ENCODE data around the gene RNF150. TPM values are rescaled to one million over a fixed set of nuclear protein-coding genes. Genes with fewer than 3 reads are reported as not detected.

The RNF150 gene
- total RNA-seq, 3 donors from 2014 or later: 0.03 TPM; not detected in 2

- no peak for ATAC-seq
- no peaks in the 10 kb centered on the region for H3K4me1 Mint-ChIP-seq (ENCODE audit: low read depth)
- no peak overlapping the region for H3K4me3 Mint-ChIP-seq
Observed at GRCh38 chr4:140976768-140977167, 156.5 kb downstream of the RNF150 start.

GRCh38 chr4:140971077-140971792 lies 162.0 kb downstream of the RNF150 start:
- ATAC-seq: no peak
- Mint-ChIP-seq H3K4me3 (no peak overlapping the region), H3K27me3 (ENCODE audit: low read depth) (no peaks in the 10 kb centered on the region), H3K36me3 (ENCODE audit: insufficient read depth) (no peaks in the 10 kb centered on the region), H3K4me1 (ENCODE audit: low read depth) (no peaks in the 10 kb centered on the region), H3K9me3 (no peaks in the 10 kb centered on the region)
- DNase-seq: no peak

More at GRCh38 chr4:140976768-140977167, 156.5 kb downstream of the RNF150 start:
- no peak for DNase-seq
- H3K27me3 Mint-ChIP-seq (ENCODE audit: low read depth): no peaks in the 10 kb centered on the region
- H3K36me3 Mint-ChIP-seq (ENCODE audit: insufficient read depth): no peaks in the 10 kb centered on the region
- no peaks in the 10 kb centered on the region for H3K9me3 Mint-ChIP-seq

GRCh38 chr4:140969296-140969695 lies 164.0 kb downstream of the RNF150 start:
- H3K9me3 Mint-ChIP-seq: no peaks in the 10 kb centered on the region
- no peak for ATAC-seq
- no peaks in the 10 kb centered on the region for H3K36me3 Mint-ChIP-seq (ENCODE audit: insufficient read depth)
- no peaks in the 10 kb centered on the region for H3K4me1 Mint-ChIP-seq (ENCODE audit: low read depth)
- no peaks in the 10 kb centered on the region for H3K27me3 Mint-ChIP-seq (ENCODE audit: low read depth)
- DNase-seq: no peak
- no peak overlapping the region for H3K4me3 Mint-ChIP-seq

- DNase-seq (no peak), ATAC-seq (no peak)
- Mint-ChIP-seq H3K4me3 (no peak overlapping the region), H3K36me3 (ENCODE audit: insufficient read depth) (no peaks in the 10 kb centered on the region), H3K4me1 (ENCODE audit: low read depth) (no peaks in the 10 kb centered on the region), H3K27me3 (ENCODE audit: low read depth) (no peaks in the 10 kb centered on the region), H3K9me3 (no peaks in the 10 kb centered on the region)
Observed at GRCh38 chr4:140968371-140968770, 164.9 kb downstream of the RNF150 start.

GRCh38 chr4:140963883-140964282 lies 169.4 kb downstream of the RNF150 start:
- ATAC-seq (no peak), DNase-seq (no peak)
- no peaks in the 10 kb centered on the region for H3K36me3 Mint-ChIP-seq (ENCODE audit: insufficient read depth)
- H3K4me3 Mint-ChIP-seq: no peak overlapping the region
- no peaks in the 10 kb centered on the region for H3K4me1 Mint-ChIP-seq (ENCODE audit: low read depth)
- H3K27me3 Mint-ChIP-seq (ENCODE audit: low read depth): no peaks in the 10 kb centered on the region
- no peaks in the 10 kb centered on the region for H3K9me3 Mint-ChIP-seq

GRCh38 chr4:140955641-140956040 lies 177.6 kb downstream of the RNF150 start:
- H3K4me1 Mint-ChIP-seq (ENCODE audit: low read depth): no peaks in the 10 kb centered on the region
- H3K9me3 Mint-ChIP-seq: peaks cover 7% of the 10 kb centered on the region
- no peaks in the 10 kb centered on the region for H3K27me3 Mint-ChIP-seq (ENCODE audit: low read depth)
- H3K36me3 Mint-ChIP-seq (ENCODE audit: insufficient read depth): no peaks in the 10 kb centered on the region
- ATAC-seq: no peak
- H3K4me3 Mint-ChIP-seq: no peak overlapping the region
- DNase-seq: no peak

GRCh38 chr4:140952717-140953116 lies 180.6 kb downstream of the RNF150 start:
- H3K36me3 Mint-ChIP-seq (ENCODE audit: insufficient read depth): no peaks in the 10 kb centered on the region
- H3K4me3 Mint-ChIP-seq: no peak overlapping the region
- DNase-seq: no peak
- no peaks in the 10 kb centered on the region for H3K27me3 Mint-ChIP-seq (ENCODE audit: low read depth)
- H3K4me1 Mint-ChIP-seq (ENCODE audit: low read depth): no peaks in the 10 kb centered on the region
- ATAC-seq: no peak
- peaks cover 7% of the 10 kb centered on the region for H3K9me3 Mint-ChIP-seq

- Mint-ChIP-seq H3K4me1 (ENCODE audit: low read depth) (no peaks in the 10 kb centered on the region), H3K36me3 (ENCODE audit: insufficient read depth) (no peaks in the 10 kb centered on the region), H3K27me3 (ENCODE audit: low read depth) (no peaks in the 10 kb centered on the region), H3K4me3 (no peak overlapping the region), H3K9me3 (no peaks in the 10 kb centered on the region)
- no peak for DNase-seq
- ATAC-seq: no peak
Observed at GRCh38 chr4:140947506-140947905, 185.8 kb downstream of the RNF150 start.

- Mint-ChIP-seq H3K36me3 (ENCODE audit: insufficient read depth) (no peaks in the 10 kb centered on the region), H3K9me3 (no peaks in the 10 kb centered on the region), H3K4me1 (ENCODE audit: low read depth) (no peaks in the 10 kb centered on the region), H3K4me3 (no peak overlapping the region), H3K27me3 (ENCODE audit: low read depth) (no peaks in the 10 kb centered on the region)
- DNase-seq: no peak
- no peak for ATAC-seq
Observed at GRCh38 chr4:140945106-140945505, 188.2 kb downstream of the RNF150 start.

- ATAC-seq (no peak), DNase-seq (no peak)
- H3K9me3 Mint-ChIP-seq: no peaks in the 10 kb centered on the region
- no peaks in the 10 kb centered on the region for H3K36me3 Mint-ChIP-seq (ENCODE audit: insufficient read depth)
- H3K4me1 Mint-ChIP-seq (ENCODE audit: low read depth): no peaks in the 10 kb centered on the region
- H3K4me3 Mint-ChIP-seq: no peak overlapping the region
- no peaks in the 10 kb centered on the region for H3K27me3 Mint-ChIP-seq (ENCODE audit: low read depth)
Observed at GRCh38 chr4:140944572-140944971, 188.7 kb downstream of the RNF150 start.

GRCh38 chr4:140944199-140944515 lies 189.1 kb downstream of the RNF150 start:
- no peaks in the 10 kb centered on the region for H3K9me3 Mint-ChIP-seq
- no peaks in the 10 kb centered on the region for H3K36me3 Mint-ChIP-seq (ENCODE audit: insufficient read depth)
- DNase-seq (no peak), ATAC-seq (no peak)
- no peak overlapping the region for H3K4me3 Mint-ChIP-seq
- no peaks in the 10 kb centered on the region for H3K4me1 Mint-ChIP-seq (ENCODE audit: low read depth)
- H3K27me3 Mint-ChIP-seq (ENCODE audit: low read depth): no peaks in the 10 kb centered on the region

- DNase-seq (no peak), ATAC-seq (no peak)
- Mint-ChIP-seq H3K4me1 (ENCODE audit: low read depth) (no peaks in the 10 kb centered on the region), H3K4me3 (no peak overlapping the region), H3K27me3 (ENCODE audit: low read depth) (no peaks in the 10 kb centered on the region), H3K36me3 (ENCODE audit: insufficient read depth) (no peaks in the 10 kb centered on the region), H3K9me3 (no peaks in the 10 kb centered on the region)
Observed at GRCh38 chr4:140943486-140944198, 189.6 kb downstream of the RNF150 start.

- Mint-ChIP-seq H3K36me3 (ENCODE audit: insufficient read depth) (no peaks in the 10 kb centered on the region), H3K27me3 (ENCODE audit: low read depth) (no peaks in the 10 kb centered on the region)
Observed at GRCh38 chr4:140940589-140940988, 192.7 kb downstream of the RNF150 start.

GRCh38 chr4:140937866-140938265 lies 195.4 kb downstream of the RNF150 start:
- H3K9me3 Mint-ChIP-seq: no peaks in the 10 kb centered on the region
- H3K27me3 Mint-ChIP-seq (ENCODE audit: low read depth): peaks cover 1% of the 10 kb centered on the region
- H3K36me3 Mint-ChIP-seq (ENCODE audit: insufficient read depth): no peaks in the 10 kb centered on the region
- DNase-seq (no peak), ATAC-seq (no peak)
- H3K4me3 Mint-ChIP-seq: no peak overlapping the region
- H3K4me1 Mint-ChIP-seq (ENCODE audit: low read depth): no peaks in the 10 kb centered on the region

More at GRCh38 chr4:140940589-140940988, 192.7 kb downstream of the RNF150 start:
- no peak for ATAC-seq
- H3K9me3 Mint-ChIP-seq: no peaks in the 10 kb centered on the region
- no peak overlapping the region for H3K4me3 Mint-ChIP-seq
- H3K4me1 Mint-ChIP-seq (ENCODE audit: low read depth): no peaks in the 10 kb centered on the region
- no peak for DNase-seq

GRCh38 chr4:140935254-140935653 lies 198.0 kb downstream of the RNF150 start:
- H3K36me3 Mint-ChIP-seq (ENCODE audit: insufficient read depth): no peaks in the 10 kb centered on the region
- H3K4me3 Mint-ChIP-seq: no peak overlapping the region
- no peak for ATAC-seq

More at GRCh38 chr4:140935254-140935653, 198.0 kb downstream of the RNF150 start:
- H3K9me3 Mint-ChIP-seq: no peaks in the 10 kb centered on the region
- H3K4me1 Mint-ChIP-seq (ENCODE audit: low read depth): no peaks in the 10 kb centered on the region
- DNase-seq: no peak
- H3K27me3 Mint-ChIP-seq (ENCODE audit: low read depth): peaks cover 4% of the 10 kb centered on the region
